Liver (tissue), 9 donors: ENCODE data around the gene SGK2. TPM values are rescaled to one million over a fixed set of nuclear protein-coding genes. Genes with fewer than 3 reads are reported as not detected.

Source experiments
- DNase-seq: peaks from one replicate; pipeline ENCODE4 v3.0.0-alpha.2; 2017; ENCODE audit warnings: low spot score
- H3K27ac ChIP-seq, 2 donors: one replicate each; pipeline ENCODE4 v1.7.0; 2013; ENCODE audit warnings: inconsistent platforms in 2 of 2, low read length in 2 of 2, control low read depth in 1 of 2, low read depth in 1 of 2, mild to moderate bottlenecking in 1 of 2
- H3K27me3 ChIP-seq, 4 donors: one replicate each; pipeline versions ENCODE4 v1.6.1 to v1.7.0; 2013; ENCODE audit warnings: low read length in 3 of 4, inconsistent platforms in 1 of 4, mild to moderate bottlenecking in 1 of 4, moderate library complexity in 1 of 4; ENCODE audit not compliant: control insufficient read depth in 4 of 4, insufficient read depth in 4 of 4
- H3K36me3 ChIP-seq, 4 donors: one replicate each; pipeline versions ENCODE4 v1.6.1 to v1.7.0; 2013; ENCODE audit warnings: low read length in 3 of 4, mild to moderate bottlenecking in 3 of 4, low read depth in 1 of 4, moderate library complexity in 1 of 4; ENCODE audit not compliant: control insufficient read depth in 4 of 4, insufficient read depth in 3 of 4
- H3K4me1 ChIP-seq, 4 donors: one replicate each; pipeline versions ENCODE4 v1.6.1 to v1.7.0; 2013; ENCODE audit warnings: low read length in 3 of 4, mild to moderate bottlenecking in 3 of 4, moderate library complexity in 1 of 4; ENCODE audit not compliant: control insufficient read depth in 4 of 4, insufficient read depth in 4 of 4
- H3K4me3 ChIP-seq, 3 donors: one replicate each; pipeline versions ENCODE4 v1.6.1 to v1.7.0; 2013; ENCODE audit warnings: low read length in 3 of 3, control low read depth in 1 of 3, low read depth in 1 of 3, mild to moderate bottlenecking in 1 of 3
- H3K9ac ChIP-seq, 2 donors: one replicate each; pipeline ENCODE4 v1.7.0; 2013; ENCODE audit warnings: low read length in 2 of 2, mild to moderate bottlenecking in 2 of 2, moderate library complexity in 2 of 2, control low read depth in 1 of 2, low read depth in 1 of 2
- H3K9me3 ChIP-seq, 4 donors: one replicate each; pipeline versions ENCODE4 v1.6.1 to v1.7.0; 2013; ENCODE audit warnings: low read length in 3 of 4; ENCODE audit not compliant: control insufficient read depth in 4 of 4
- ATF3 ChIP-seq: IDR thresholded peaks from 2 replicates; pipeline ENCODE4 v1.6.1; 2016; ENCODE audit warnings: antibody characterized with exemption
- CTCF ChIP-seq: fragments of 150-350 bp; IDR thresholded peaks from 2 replicates; pipeline ENCODE4 v1.5.1; 2017; ENCODE audit warnings: improper control_type of control experiment, low read depth, low read length; ENCODE audit not compliant: missing input control
- EGR1 ChIP-seq, 2 donors: IDR thresholded peaks; 2 replicates each; pipeline ENCODE4 v1.6.1; 2016 to 2018; ENCODE audit warnings: antibody characterized with exemption in 2 of 2, low read depth in 2 of 2
- FOXA1 ChIP-seq: IDR thresholded peaks from 2 replicates; pipeline ENCODE4 v1.6.1; 2016; ENCODE audit warnings: antibody characterized with exemption
- FOXA2 ChIP-seq: IDR thresholded peaks from 2 replicates; pipeline ENCODE4 v1.6.1; 2016; ENCODE audit warnings: antibody characterized with exemption
- GABPA ChIP-seq, 2 donors: IDR thresholded peaks in 1 of 2; conservative IDR thresholded peaks in 1 of 2; 2 replicates each; pipeline ENCODE4 v1.6.1; 2016; ENCODE audit warnings: antibody characterized with exemption in 2 of 2, mild to moderate bottlenecking in 1 of 2, moderate library complexity in 1 of 2
- HNF4G ChIP-seq: IDR thresholded peaks from 2 replicates; pipeline ENCODE4 v1.6.1; 2016; ENCODE audit warnings: antibody characterized with exemption
- JUND ChIP-seq, 2 donors: IDR thresholded peaks; 2 replicates each; pipeline ENCODE4 v1.6.1; 2016; ENCODE audit warnings: antibody characterized with exemption in 2 of 2
- MAX ChIP-seq: IDR thresholded peaks from 2 replicates; pipeline ENCODE4 v1.6.1; 2016; ENCODE audit warnings: antibody characterized with exemption
- NR2F2 ChIP-seq: IDR thresholded peaks from 2 replicates; pipeline ENCODE4 v1.6.1; 2016; ENCODE audit warnings: antibody characterized with exemption
- RAD21 ChIP-seq, 2 donors: IDR thresholded peaks; 2 replicates each; pipeline ENCODE4 v1.6.1; 2016; ENCODE audit warnings: antibody characterized with exemption in 2 of 2, mild to moderate bottlenecking in 2 of 2
- REST ChIP-seq: IDR thresholded peaks from 2 replicates; pipeline ENCODE4 v1.6.1; 2016; ENCODE audit warnings: antibody characterized with exemption, mild to moderate bottlenecking
- SP1 ChIP-seq: IDR thresholded peaks from 2 replicates; pipeline ENCODE4 v1.6.1; 2018; ENCODE audit warnings: antibody characterized with exemption, mild to moderate bottlenecking
- TAF1 ChIP-seq: conservative IDR thresholded peaks from 2 replicates; pipeline ENCODE4 v1.6.1; 2016; ENCODE audit warnings: antibody characterized with exemption, mild to moderate bottlenecking
- YY1 ChIP-seq: IDR thresholded peaks from 2 replicates; pipeline ENCODE4 v1.6.1; 2016; ENCODE audit warnings: antibody characterized with exemption, mild to moderate bottlenecking
- ZBTB33 ChIP-seq: IDR thresholded peaks from 2 replicates; pipeline ENCODE4 v1.6.1; 2016; ENCODE audit warnings: antibody characterized with exemption
- WGBS: extraction: QIAGEN DNeasy Blood & Tissue Kit; methylation state at CpG from one replicate; pipeline ENCODE4 v1.1.7; 2013; 5-methylcytosine and 5-hydroxymethylcytosine counted together
- polyA plus RNA-seq, 2 donors: library from polyadenylated mRNA; stranded (reverse) in 1 of 2; unstranded in 1 of 2; fragments of 200-250 nt in 1 of 2; fragments of >200 nt in 1 of 2; fragmentation: Nextera tagmentation in 1 of 2; extraction: Ambion mirVana in 1 of 2; gene quantifications; one replicate each; pipeline versions ENCODE4 v1.2.1 to v1.2.3, GENCODE V29; 2013 to 2015
- total RNA-seq, 2 donors: library from RNA; depleted of rRNA; stranded (reverse); fragments of >200 nt; gene quantifications; one replicate each; pipeline ENCODE4 v1.2.3, GENCODE V29; 2014
- donor health status: healthy.
- donor health status: healthy.
- donor health status: healthy.
- donor health status: healthy.
- donor health status: healthy.

The SGK2 gene
- total and polyA plus RNA-seq, 4 donors: 22.9 to 253 (median 60.3) TPM

GRCh38 chr20:43568706-43569105 lies 9.9 kb downstream of the SGK2 start:
- Histone ChIP-seq H3K27me3 (no peaks in the 10 kb centered on the region), H3K4me3 (no peak overlapping the region), H3K4me1 (peaks cover 0 to 4% (median under 1%) of the 10 kb centered on the region in 4 donors), H3K9me3 (no peaks in the 10 kb centered on the region), H3K27ac (no peak overlapping the region), H3K36me3 (peaks cover 16 to 71% (median 47%) of the 10 kb centered on the region in 4 donors), H3K9ac (no peak overlapping the region)
- WGBS: 93% methylated on average over 4 of the region's 4 CpGs
- DNase-seq: no peak
- TF ChIP-seq TAF1 (no peak), GABPA (IDR thresholded peaks at IDR 0.05 in 1 of 2, conservative IDR thresholded peaks at IDR 0.05 in 1 of 2) (no peak)

GRCh38 chr20:43569282-43569681 lies 10.5 kb downstream of the SGK2 start:
- no peaks in the 10 kb centered on the region for H3K9me3 ChIP-seq
- no peak for DNase-seq
- TF ChIP-seq RAD21 (IDR thresholded peaks at IDR 0.05) (no peak), FOXA2 (no peak), ZBTB33 (no peak), EGR1 (IDR thresholded peaks at IDR 0.05; ENCODE audit: low read depth in 2 of 2) (no peak), TAF1 (no peak), CTCF (no peak), FOXA1 (no peak), HNF4G (no peak), GABPA (IDR thresholded peaks at IDR 0.05 in 1 of 2, conservative IDR thresholded peaks at IDR 0.05 in 1 of 2) (no peak), JUND (IDR thresholded peaks at IDR 0.05) (no peak), MAX (no peak), SP1 (no peak), NR2F2 (no peak), ATF3 (no peak), YY1 (no peak), REST (no peak)
- H3K27me3 ChIP-seq: no peaks in the 10 kb centered on the region
- WGBS: 91% methylated on average over 10 of the region's 10 CpGs
- H3K4me1 ChIP-seq: peaks cover 0 to 2% (median under 1%) of the 10 kb centered on the region in 4 donors
- H3K36me3 ChIP-seq: peaks cover 16 to 73% (median 51%) of the 10 kb centered on the region in 4 donors
- no peak overlapping the region for H3K27ac ChIP-seq
- H3K4me3 ChIP-seq: no peak overlapping the region
- no peak overlapping the region for H3K9ac ChIP-seq
